CD4-positive, alpha-beta T cell treated with Interleukin-6 for 4 hours (primary cell): ENCODE data around the gene F8.
"Not testable (repeated sequence)": the region's sequence is repeated elsewhere in the genome, so short reads cannot be mapped to it uniquely, and the experiment has no call there.

Experiments used
- DNase-seq: peaks from one replicate; pipeline ENCODE4 v3.0.0-alpha.2; 2020; ENCODE audit warnings: mixed read lengths

F8 gene

DNA sequence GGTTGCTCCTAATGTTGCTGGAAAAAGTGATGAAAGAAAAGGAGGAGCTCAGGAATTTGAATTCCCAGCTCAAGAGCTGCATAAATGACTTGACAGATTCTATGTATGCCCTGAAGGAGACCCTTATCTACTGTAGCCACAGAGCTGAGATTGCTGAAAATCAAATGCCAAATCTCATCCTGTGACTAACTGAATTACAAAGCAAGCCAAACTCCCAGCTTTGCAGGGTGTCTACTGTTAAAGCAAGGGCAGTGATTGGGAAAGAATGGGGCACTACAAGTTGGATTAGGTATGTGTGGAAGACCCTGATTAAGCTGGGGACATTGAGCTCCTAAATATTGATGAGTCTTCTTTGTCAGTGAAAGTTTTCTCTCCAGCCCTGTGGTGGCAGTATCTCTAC lies 167.3 kb downstream of the F8 start:
- DNase-seq: no peak

DNA sequence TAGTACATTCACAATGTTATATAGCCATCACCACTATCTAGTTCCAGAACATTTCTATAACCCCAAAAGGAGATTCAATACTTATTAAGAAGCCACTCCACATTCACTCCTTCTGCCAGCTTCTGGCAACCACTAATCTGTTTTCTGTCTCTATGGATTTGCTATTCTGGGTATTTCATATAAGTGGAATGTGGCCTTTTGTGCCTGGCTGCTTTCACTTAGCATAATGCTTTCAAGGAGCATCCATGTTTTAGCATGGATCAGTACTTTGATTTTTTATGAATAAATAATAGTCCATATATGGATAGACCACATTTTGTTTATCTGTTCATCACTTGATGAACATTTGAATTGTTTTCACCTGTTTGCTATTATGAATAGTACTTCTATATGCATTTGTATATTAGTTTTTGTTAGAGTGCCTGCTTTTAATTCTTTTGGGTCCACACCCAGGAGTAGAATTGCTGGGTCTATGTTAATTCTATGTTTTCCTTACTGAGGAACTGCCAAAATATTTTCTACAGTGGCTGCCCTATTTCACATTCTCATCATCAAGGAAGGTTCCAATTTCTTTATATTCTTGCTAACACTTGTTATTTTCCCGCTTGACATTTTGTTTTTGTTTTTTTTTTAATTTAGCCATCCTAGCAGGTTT lies 171.4 kb downstream of the F8 start:
- no peak for DNase-seq

DNA sequence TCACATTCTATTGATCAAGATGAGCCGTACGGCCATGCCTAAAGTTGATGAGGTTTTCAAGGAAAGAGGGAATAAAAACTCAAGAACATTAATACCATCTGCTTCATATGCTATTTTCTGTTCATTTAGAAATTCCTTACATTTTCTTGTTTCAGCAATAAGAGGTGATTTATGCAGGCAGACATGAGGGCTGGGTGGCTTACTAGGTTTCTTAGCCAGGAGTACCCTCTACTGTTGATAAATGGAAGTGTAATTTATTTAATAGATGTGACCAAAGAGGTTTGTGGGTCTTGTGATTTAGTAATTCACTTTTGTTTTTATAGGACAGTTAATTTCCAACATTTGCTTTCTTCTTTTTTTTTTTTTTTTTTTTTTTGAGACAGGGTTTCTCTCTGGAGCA lies 181.7 kb downstream of the F8 start:
- peak; percentile 14 for DNase-seq

DNA sequence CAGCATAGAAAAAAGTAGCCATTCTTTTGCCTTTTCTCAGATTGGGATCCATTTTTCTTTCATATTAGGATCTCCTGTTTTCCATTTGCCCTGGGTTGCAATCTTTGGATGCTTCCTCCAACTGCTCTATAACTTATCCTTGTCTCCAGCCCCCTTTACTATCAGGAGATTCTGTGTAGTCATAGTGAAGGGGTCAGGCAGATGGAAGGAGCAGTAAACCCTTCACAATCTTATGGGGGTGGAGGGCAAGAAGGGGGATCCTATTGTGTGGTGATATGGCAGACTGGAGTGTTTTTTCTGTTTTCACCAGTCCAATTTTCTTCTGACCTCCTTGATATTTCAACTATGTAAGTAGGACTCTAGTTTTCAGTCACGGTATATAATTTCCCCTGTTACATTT lies 186.4 kb downstream of the F8 start:
- DNase-seq: no peak

DNA sequence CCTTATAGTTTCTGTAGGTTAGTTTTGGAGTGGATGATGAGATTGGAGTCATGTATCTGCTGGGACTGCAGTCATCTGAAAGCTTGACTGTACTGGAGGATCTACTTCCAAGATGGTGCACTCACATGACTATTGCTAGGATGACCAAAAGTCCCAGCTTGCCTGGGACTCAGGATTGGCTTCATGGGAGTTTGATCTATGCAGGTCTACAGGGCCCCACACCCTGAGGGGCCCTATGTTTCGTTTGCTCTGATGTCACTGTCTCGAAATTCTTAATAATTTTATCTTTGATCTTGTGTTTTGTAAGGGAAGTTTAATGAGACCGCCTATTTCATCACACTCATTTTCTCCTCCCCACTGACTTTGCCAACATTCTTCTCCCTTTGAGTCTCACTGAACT lies 188.0 kb downstream of the F8 start, which contains the start of gene SMIM9:
TSS of gene SMIM9 (minus strand) at position 101 of the 400 bp plus-strand sequence. CDS start 3,806 bp downstream, outside the sequence.
- no peak for DNase-seq

DNA sequence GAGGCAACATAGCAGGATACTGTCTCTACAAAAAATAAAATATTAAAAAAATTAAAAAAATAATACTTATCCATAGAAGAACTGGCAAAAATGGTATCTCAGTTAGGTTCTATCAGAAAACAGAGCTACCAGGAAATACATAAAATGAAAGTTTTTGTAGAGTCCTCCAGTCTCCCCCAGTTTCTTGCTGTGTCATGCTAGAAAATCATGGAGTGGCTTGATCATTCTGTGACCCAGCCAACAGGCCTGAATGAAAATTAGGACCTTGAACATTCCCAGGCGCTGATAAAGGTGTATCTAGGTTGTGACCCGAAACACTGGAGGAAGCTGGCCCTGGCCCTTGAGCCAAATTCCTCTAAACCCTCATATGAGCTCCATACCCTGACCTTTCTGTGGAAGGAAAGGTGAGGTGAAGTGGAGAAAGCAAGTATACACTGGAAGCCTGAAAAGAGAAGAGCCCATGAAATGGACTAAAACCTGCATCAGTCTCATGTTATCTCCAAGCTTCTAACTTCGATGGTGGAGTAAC lies 188.7 kb downstream of the F8 start:
- DNase-seq: no peak

DNA sequence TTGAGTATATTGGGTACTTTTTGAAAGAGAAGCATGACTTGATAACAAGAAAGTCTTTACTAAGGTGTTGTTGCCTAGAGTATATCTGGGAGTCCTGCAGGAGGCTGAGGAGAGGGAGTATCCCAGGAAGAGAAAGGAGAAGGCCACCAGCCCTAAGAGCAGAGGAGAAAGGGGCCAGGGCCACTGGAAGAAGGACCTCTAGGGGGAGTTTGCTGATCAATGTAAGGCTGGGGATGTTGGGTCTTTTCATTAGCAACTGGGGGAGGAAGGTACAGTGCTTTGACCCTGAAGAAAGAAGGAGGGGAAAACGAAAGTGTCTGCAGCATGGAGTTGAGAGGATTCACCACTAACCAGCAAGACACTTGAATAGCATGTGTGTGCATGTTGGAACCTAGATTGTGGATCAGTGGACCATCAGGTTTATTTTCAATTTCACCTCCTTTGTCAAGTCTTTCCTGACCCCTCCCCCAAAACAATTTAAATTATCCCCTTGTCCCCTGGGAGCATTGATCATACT lies 192.5 kb downstream of the F8 start:
- DNase-seq: no peak

DNA sequence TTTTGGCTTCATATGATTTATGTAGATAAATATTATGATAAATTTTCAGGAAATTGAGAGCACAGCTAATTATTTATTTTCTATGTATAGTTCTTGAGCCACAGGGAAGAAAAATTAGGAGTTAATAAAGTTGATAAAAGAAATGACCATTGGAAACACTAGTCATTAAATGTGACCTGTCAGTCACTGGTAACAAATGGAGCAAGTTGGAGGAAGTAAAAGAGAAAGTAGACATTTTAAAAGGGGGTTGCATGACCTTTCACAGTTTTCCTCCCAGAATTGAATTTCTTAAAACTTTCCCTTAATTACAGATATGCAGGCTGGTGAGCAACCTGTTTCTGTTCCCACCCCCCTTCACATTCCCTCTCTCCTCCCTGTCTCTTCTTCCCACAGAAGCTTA lies 193.4 kb downstream of the F8 start:
- DNase-seq: no peak

DNA sequence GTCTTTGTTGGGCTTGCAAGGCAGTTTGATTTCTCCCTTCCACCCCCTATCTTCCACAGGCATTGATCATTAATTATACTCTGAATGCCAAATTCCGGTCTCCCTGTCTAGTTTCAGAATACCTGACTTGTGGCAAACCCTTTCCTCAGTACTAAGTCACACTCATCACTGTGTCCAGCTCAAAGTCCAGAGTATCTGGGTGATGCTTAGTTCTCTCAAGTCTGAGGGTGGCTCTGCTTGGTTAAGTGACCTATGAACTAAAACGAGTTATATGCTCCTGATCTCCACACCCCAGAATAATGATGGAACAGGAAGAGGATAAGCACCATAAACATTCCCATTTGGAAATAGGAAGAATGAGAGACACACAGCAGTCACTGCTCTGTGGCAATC lies 194.5 kb downstream of the F8 start:
- no peak for DNase-seq

DNA sequence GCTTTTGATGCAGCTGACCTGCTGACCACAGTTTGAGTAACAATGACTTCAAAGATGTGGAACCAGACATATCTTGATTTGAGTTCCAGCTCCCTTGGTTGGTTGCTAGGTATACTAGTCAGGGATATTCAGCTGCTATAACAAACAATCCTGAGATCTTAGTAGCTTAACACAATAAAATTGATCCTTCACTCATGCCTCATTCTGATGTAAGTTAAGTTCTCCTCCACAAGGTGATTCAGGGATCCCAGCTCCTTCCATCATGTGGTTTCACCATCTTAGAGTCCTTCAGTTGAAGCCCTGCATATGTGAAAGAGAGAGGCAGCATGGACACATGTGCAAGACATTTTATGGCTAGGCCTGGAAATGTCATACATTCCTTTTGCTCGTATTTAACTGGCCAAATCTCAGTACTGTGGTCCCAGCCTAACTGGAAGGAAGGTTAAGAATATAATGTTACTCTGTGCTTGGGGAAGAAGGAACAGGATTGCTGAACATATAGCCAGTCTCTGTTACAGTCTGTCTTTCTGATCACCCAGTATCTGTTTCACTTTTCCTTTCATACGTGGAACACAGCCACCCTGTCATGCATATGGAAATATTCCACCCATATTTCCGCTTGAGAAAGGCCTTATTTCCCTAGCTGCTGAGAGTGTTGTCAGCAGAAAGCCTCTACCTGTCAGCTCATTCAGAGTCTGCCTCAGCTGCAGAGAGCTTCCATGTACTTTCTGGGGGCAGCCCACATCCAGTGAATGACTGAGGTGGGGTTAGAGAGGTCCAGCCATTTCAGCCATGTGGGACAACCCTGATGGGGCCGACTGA lies 195.1 kb downstream of the F8 start:
- no peak for DNase-seq

DNA sequence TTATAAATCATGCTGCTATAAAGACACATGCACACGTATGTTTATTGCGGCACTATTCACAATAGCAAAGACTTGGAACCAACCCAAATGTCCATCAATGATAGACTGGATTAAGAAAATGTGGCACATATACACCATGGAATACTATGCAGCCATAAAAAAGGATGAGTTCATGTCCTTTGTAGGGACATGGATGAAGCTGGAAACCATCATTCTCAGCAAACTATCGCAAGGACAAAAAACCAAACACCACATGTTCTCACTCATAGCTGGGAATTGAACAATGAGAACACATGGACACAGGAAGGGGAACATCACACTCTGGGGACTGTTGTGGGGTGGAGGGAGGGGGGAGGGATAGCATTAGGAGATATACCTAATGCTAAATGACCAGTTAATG lies 196.9 kb downstream of the F8 start:
- DNase-seq: not testable (repeated sequence)

DNA sequence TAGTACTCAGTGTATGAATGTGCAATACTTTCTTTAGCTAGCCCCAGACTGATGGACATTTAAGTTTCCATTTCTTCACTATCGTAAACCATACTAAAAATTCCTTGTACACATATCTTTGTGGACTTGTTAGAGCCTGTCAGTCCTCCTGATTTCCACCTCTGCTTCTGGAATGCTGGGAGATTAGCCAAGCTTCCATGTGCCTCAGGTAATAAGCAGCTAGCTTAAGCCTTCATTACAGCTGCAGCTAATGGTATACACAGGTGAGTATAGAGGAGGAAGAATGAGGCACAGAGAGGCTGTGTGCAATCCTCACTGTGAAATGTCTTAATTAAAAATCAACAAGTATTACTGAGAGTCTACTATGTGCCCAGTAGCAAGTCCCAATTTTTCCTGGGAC lies 197.9 kb downstream of the F8 start:
- DNase-seq: no peak

DNA sequence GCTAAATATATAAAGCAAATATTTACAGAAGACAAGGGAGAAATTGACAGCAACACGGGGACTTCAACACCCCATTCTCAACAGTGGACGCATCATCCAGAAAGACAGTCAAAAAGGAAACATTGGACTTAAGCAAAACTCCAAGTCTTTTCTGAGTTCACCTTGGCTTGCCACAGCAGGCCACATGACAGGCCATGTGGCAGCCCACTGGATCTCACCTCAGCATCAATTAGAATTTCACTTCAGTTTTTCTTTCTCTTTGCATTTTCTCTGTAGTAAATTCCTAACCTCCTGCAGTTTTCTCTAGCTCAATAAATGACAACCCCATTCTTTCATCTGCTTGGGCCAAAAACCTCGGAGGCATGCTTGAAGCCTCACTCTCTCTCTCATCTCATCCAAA lies 200.5 kb downstream of the F8 start:
- no peak for DNase-seq

DNA sequence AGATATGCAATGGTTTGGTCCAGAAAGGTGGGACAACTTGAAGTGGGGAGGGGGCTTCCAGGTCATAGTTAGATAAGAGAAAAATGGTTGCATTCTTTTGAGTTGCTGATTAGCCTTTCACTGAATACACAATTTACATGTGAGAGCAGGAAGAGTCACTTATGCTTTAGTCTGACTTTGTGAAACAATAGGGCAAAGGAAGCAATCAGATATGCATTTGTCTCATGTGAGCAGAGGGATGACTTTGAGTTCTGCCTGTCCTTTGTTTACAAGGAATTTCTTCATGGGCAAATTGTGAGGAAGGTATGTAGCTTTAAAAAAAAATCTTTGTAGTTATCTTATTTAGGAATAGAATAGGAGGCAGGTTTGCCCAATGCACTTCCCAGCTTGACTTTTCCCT lies 201.0 kb downstream of the F8 start:
- no peak for DNase-seq

DNA sequence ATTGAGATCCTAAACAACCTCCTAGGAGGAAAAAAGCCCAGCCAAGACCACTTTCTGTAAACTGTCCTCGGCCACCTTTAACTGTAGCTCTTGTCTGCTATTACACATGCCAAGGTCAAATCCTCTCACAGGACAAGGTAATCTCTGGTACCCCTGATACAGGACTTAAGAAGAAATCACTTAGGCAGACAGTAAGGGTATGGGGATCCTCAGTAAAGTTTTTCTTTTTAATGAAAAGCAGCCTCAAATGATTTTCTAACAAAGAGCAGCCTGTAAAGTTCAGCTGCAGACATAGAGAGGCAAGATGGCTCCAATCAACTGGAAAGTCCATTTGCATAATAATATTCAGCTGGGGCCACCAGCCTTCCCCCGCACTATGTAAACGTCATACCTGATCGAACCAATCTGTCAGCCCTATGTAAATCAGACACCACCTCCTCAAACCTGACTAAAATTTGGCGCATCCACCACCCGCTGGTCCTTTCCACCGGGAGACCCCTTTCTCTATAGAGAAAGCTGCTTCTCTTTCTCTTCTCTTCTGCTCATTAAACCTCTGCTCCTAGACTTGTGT lies 202.7 kb downstream of the F8 start:
- no peak for DNase-seq

DNA sequence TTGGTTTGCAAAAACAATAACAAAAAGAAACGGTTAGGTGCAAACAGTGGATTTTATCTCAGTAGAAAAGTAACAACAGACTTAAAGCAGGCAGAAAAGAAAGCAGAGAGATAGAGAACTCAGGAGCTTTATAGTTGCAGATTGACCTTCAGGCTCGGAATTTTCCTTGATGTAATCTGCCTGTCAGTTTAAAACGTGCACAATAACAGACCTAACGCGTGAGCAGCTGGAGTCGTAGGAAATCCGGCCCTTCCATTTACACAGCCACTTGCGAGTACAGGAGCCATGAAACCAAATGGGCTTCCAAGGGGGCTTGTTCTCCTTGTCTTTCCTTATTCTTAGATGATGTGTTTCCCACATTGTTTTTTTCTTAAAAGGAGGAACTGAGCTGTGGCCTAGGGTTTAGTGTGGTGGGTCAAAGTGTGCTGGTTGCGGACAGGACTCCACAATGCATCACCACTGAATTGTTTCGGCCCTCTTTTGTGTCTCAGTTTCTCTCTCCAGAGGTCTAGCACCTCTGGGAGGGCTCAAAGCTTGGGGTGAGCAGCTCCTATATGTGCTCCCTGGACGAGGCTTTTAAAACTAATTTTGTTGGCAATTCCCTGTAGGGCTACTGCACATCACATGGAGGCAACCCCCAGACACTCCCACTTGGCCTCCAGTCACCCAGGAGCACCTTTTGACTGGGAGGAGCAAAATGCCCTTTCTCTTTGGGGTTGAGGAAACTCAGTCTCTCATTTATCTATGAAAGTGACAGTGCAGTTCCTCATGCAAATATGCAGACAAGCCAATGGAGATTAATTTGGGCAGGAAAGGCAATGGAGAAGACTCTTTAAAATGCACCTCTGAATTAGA lies 203.4 kb downstream of the F8 start:
- DNase-seq: no peak

DNA sequence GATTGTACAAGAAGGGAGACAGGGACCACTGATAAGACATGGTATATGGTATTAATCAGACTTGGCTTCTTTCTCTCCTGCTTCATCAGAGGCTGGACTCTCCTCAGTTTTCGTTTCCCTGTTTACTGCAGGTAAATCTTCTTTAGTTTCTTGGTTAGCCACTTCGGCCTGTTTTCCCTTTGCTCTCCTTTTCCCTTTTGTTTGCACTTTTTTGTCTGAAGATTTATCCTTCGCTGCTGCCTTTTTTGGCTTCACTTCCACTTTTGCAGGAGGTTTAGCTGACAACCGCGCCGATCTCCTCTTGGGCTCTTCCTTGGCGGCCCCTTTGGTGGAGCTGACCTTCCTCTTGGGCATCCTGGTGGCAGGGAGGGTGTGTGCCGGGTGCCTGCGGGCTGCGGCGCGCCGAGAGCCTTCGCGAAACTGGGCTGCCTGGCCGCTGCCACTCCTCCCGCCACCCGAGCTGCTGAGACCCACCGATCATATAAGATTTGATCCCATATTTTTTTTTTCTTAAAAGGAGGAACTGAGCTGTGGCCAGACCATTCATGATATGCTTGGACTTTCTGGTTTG lies 205.4 kb downstream of the F8 start:
- not testable (repeated sequence) for DNase-seq

DNA sequence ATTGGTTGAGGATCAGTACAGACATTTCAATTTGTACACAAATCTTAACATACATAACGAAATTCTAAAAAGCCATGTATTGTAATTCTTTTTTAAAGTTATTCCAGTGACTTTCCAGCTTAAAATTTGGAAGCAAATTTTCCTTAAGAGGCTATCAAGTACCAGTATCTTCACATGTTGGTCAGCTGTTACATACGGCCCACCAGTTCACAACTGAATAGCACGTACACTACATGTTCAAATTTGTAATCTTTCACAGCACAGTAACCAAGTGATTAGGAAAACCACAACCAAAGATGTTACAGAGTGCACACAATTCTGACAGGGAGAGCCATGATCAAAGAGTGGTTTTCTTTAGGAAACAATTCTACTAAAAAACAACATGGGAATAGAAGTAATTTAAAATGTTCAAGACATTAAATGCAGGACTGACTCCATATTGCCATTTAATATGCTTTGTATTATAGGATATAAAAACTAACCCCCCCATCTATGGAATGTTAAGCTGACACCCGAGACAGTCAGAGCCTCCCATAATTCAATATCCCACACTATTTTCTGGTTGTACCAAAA lies 206.1 kb downstream of the F8 start:
- DNase-seq: not testable (repeated sequence)

DNA sequence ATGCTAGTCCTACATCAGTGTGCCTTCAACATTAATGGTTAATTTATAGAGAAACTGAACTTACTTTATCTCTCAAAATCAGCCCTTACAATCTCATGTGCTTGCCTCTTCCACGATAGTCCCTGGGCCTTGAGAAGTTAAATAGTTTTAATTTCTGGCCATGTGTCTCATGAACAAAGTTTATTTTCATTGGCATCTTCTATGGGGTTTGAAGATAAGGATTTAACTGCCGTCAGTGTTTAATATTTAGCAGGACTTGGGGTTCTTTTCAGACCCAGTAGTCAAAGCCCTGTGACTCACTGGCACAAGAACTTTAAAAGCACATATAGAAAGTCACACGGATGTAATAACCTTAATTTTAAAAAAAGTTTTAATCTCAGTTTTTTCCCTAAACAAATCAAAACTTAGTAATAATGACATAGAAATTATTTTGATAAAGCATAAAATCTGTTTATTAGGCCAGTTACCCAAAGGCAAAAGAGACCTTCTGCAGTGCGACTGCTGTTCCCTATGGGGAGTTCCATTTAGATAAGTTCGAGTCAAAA lies 207.2 kb downstream of the F8 start:
- no peak for DNase-seq

DNA sequence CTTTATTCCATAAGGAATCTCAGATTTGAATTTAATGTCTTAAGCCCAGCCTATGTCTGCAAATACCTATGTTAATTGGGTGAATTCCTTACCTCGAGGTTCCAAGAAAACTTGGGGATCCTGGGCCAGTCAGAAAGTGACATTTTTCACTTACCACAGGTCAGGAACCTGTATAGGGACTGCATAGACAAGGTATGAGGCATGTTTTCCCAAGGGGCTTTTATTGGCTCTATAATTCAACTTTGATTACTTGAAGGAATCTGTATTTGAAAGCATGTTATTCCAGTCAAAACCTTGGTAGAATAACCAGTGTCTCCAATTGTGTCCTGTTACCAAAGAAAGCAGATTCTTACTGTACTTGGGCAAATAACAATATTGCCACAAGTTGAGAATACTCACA lies 208.7 kb downstream of the F8 start:
- no peak for DNase-seq

DNA sequence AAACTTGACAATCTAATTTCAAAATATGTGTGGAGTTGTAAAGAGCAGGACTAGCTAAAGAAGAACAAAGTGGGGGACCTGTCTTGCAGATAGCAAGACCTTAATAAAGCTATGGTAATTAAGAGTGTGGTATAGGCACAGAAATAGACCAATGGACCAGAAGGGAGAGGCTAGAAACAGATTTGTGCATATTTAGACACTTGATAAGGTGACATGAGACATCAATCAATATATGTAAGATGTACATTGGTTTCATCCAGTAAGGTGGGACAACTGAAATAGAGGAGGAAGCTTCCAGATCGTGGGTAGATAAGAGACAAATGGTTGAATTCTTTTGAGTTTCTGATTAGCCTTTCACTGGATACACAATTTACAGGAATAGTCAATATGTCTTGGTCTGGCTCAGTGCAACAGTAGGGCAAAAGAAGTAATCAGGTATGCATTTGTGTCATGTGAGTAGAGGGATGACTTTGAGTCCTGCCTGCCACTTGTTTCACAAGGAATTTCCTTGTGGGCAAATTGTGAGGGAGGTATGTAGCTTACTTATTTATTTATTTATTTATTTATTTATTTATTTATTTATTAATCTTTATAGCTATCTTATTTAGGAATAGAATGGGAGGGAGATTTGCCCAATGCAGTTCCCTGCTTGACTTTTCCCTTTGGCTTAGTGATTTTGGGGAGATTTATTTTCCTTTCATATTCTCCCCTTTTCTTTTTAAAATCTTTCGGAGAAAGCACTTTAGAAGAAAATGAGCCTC lies 210.0 kb downstream of the F8 start:
- DNase-seq: no peak
